ENCODE data around the gene ATG13.

GRCh38 chr11:46724088-46724487 is 106.7 kb downstream of the ATG13 start:
- TF ChIP-seq TAF1 (IDR thresholded peaks at IDR 0.05; ENCODE audit: low read depth) (no peak), TEAD4 (IDR thresholded peaks at IDR 0.05) (no peak), EP300 (IDR thresholded peaks at IDR 0.05; ENCODE audit: borderline replicate concordance) (no peak), CEBPB (IDR thresholded peaks at IDR 0.05) (no peak), YY1 (IDR thresholded peaks at IDR 0.05; ENCODE audit: low read depth) (no peak), RAD21 (IDR thresholded peaks at IDR 0.05; ENCODE audit: low read depth) (no peak), TCF12 (IDR thresholded peaks at IDR 0.05; ENCODE audit: low read depth) (no peak), USF1 (IDR thresholded peaks at IDR 0.05) (no peak)
- TF ChIP-seq, protein P1, sequence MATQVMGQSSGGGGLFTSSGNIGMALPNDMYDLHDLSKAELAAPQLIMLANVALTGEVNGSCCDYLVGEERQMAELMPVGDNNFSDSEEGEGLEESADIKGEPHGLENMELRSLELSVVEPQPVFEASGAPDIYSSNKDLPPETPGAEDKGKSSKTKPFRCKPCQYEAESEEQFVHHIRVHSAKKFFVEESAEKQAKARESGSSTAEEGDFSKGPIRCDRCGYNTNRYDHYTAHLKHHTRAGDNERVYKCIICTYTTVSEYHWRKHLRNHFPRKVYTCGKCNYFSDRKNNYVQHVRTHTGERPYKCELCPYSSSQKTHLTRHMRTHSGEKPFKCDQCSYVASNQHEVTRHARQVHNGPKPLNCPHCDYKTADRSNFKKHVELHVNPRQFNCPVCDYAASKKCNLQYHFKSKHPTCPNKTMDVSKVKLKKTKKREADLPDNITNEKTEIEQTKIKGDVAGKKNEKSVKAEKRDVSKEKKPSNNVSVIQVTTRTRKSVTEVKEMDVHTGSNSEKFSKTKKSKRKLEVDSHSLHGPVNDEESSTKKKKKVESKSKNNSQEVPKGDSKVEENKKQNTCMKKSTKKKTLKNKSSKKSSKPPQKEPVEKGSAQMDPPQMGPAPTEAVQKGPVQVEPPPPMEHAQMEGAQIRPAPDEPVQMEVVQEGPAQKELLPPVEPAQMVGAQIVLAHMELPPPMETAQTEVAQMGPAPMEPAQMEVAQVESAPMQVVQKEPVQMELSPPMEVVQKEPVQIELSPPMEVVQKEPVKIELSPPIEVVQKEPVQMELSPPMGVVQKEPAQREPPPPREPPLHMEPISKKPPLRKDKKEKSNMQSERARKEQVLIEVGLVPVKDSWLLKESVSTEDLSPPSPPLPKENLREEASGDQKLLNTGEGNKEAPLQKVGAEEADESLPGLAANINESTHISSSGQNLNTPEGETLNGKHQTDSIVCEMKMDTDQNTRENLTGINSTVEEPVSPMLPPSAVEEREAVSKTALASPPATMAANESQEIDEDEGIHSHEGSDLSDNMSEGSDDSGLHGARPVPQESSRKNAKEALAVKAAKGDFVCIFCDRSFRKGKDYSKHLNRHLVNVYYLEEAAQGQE (IDR thresholded peaks at IDR 0.05; ENCODE audit: low read depth) = no peak
